Measurements from ENCODE around the gene FOXF1.

FOXF1 gene

DNA sequence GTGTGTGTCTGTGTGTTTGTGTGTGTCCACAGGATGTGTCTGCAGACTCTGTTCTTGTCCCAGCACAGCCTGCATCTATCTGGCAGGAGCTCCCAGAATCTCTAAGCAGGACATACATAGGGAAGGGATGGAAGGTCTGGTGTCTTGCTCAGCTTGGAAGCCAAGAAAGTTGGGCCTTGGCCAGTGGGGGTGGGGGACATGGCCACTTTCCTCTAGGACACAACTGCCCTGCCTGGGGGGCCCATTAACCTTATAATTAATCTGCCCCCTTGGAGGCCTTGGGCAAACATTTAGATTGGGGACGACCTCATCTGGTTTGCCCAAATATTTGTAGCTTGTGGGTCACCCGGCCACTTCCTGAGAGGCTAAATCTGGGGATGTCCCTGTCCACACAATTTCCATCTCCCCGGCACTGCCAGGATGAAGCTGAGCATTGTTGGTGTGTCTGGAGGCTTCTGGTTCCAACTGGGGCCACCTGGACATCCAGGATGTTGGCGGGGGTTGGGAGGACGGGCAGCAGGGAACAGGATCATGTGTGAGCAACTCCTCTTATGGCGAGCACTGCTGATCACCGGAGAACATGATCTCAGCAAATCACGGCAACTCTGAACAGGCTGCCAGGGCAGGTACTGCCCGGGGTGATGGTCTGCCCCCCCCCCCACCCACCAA is 17.2 kb upstream of the FOXF1 start:
- DNase-seq (ENCODE audit: low read depth) = no peak

DNA sequence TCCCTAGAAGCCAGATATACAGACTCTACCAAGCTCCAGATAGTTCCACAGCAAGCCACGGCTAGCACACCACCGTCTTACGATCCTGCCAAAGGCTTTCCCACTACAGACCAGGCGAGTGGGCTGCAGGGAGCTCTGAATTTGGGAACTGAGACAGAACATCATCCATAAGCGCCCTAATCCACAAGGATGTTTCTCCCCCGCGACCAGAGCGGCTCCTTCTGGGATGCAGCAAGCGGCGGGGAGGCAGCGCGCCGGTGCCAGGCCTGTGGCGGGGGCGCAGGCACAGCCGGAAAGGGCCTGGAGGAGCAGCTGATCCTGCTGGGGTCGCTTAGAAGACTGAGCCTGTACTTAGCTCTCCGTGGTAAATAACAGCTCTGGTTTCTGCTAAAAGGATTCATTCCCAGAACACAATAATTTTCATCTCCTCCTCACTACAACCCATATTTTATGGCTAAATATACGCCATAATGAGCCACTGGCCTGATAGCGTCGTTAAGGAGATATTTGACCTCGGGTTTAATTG is 16.2 kb upstream of the FOXF1 start:
- no peak for DNase-seq (ENCODE audit: low read depth)

DNA sequence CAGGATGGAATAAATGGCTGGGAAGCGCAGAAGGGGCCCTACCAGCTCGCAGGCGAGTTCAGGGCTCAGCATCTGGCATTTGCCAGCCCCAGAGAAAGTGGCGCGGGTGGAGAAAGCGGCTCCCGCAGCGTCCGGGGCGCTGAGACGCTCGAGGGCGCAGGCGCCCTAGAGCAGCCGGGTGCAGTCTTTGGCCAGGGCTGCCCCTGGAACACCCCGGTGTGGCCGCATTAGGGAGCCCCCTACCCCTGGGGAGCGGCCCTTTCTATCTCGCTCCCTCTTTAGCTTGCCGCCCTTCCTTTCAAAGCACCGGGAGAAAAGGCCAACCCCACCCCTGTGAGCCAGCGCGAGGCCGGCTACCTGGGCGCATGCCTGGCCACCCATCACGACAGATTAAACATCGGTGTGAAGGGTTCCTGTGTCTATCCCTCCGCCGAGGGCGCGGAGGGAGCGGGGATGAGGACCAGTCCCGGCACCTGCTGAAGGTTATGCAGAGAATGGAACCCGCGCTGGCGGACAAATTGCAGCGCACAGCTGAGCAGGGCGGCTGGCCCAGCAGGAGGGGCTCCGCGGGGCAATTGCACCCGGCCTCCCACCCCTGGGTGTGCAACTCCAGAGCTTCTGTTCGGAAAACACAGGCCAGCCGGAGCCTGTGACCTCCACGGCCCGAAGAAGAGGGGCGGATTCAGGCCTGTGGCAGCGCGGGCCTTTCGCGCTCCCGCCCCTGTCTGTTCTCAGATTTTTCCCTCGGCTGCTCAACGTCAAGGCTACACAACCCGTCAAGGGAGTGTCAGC is 15.6 kb upstream of the FOXF1 start:
- no peak for DNase-seq (ENCODE audit: low read depth)

DNA sequence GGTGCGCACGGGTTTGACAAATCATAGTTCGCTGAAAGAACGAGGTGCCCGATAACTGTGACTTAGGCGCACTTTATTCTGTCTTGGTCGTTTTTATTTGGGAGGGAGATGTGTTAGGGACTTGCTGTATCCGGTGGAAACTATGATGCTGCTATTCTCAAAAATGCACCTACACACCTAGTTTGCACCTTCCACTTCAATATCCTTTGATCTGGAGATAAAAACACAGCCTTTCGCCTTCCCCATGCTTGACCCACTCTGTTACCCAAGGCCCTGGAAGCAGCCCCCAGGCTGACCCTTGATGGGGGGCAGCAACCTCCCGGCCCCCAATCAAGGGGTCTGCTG is 15.0 kb upstream of the FOXF1 start:
- DNase-seq (ENCODE audit: low read depth) = no peak

DNA sequence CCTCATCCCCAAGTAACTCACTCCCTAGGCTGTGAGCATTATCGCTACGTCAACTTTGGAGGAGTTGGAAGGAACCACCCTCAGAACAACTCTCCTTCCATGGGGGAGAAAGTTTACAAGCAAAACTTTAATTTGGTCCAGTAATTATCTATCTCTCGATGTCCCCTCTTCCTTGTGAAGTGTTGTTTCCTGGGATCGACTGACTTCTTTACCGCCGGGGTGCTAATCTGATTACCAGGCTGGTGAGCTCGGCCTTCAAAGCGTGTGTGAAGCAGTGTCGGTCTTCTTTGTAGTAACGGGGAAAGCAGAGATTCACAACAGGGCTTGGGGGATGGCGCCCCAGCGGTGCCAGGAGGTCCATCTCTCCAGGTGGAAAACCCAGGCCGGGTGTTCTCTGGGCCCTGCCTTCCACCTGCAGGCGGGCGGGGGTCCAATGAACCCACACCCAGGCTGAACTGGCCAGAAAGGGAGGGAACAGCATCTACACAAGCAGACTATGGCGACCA is 14.5 kb upstream of the FOXF1 start:
- no peak for DNase-seq (ENCODE audit: low read depth)

DNA sequence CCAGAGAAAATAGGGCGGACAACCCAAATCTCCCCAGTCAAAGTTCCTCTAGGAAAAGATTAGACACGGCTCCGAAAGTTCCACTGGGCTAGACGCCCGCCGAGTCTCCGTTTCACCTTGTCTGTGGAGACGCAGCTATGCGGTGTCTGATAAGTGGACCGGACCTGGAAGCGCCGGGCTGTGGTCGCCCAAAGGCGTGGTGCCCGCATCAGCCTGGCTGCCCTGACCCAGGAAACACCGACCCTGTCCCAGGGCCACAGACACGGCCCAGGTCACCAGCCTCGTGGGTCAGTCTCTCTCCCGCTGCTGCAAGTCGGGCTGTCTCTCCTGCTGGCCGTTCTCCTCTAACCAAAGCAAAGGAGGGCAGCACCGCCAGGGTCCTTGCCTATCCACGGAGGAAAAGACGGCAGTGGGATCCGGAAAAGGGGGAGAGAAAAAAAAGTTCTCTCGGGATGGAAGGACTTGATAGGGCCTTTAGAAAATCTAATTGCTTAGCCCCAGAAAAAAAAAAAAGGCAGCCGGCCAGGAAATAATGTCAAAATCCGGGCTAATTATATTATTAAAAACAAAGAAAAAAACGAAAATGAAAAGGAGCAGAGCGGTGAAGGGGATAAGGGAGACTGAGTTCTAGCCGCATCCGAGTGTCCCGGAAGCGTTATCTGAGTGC is 13.9 kb upstream of the FOXF1 start:
- no peak for DNase-seq (ENCODE audit: low read depth)

DNA sequence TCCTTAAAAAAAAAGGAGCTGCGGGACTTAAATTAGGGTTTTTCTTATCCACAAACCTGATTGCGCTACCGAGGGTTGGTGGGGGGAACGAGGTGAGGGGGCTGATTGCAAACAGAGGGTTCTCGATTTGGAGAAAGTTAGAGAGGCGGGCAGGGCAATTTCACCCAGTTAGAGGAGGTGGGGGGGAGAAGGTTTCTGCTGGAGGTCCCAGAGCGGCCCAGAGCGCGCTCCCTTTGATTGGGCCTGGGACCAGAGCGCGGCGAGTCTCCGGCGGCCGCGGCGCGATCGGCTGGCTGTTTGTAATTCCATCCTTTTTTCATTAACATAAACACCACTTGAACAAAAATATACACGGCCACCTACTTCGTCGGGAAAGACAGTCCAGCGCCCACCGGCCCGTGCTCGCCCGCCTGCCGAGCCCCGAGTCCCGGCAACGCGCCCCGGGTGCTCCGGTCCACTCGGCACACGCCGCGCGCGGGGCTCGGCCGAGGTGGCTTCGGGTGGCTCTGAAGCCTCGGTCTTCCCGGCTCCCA is 13.3 kb upstream of the FOXF1 start:
- DNase-seq (ENCODE audit: low read depth) = no peak

DNA sequence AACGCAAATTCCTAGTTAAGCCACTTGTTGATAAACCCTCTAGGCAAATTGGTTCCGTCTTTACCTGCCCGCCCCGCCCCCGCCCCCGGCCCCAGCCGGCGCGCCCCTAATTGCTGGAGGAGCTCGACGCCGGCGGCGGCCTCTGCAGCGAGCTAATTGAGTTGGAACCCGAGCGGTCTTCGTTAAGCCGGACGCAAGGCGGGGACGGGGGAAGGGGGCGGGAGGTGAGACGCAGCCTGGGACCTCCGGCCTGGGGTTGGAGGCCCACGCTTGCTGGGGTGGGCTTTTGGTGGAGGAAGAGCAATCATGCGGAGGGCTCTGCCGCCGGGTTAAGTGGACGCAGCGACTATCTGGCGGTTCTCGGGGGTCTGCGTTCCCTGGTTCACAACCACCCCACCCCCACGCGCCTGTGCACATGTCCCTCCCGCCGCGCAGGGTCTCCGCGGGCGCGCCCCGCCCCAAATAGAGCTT is 12.7 kb upstream of the FOXF1 start:
- DNase-seq (ENCODE audit: low read depth) = no peak

DNA sequence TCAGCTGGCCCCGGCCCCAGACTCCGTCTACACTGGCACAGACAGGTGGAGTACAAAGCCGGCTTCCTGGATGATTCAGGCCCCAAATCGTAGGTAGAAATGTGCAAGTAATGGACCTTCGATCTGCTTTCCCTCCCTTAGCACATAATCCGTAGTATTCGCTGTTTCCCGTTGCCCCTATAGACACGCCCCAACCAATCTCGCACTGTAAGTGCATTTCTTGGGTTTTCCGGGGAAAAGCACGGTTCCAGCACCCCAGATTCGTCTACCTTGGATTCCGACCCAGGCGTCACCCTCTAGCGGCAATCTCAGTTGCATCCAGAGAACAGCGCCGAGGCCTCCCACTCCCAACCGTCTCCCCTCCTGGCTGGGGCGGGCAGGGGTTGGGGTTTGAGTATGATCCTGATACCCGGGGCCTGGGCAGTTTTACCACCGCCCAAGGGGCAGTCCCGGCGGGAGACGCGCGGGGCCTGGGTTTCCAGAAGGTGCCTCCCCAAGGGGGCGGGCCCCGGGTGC is 12.1 kb upstream of the FOXF1 start:
- no peak for DNase-seq (ENCODE audit: low read depth)

DNA sequence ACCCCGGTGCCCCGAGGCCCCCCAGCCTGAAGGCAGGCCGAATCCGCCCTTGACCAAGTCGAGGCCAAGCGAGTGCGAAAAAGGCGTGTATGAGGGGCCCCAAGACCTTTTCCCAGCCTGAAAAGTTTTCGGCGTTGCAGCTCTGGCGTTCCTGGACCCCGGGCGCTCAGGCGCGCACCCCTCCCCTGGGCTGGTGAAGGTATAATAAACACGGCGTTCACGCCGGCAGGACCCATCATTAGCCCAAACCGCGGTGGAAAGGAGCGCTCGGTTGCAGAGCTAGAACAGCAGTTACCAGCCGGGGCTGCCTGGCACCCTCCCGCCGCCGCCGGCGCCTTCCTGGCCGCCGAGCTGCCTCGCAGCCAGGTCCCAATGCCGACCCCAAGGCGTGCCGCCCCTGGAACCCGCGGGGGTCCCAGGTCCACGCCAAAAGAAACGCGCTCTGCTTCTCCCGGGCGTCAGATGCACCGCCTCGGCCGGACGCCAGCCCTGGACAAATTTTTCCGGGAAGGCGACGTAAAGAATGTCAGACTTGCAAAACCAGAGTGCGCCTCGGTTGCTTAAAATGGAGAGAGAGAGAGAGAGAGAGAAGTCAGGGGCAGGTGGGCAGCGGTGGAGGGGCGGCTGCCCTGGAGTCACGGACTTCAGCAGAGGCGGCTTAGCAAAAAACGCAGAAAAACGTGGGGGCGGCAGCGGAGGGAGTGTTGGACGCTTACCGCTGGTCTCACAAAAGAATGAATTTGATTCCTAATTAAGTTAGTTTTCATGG is 11.5 kb upstream of the FOXF1 start:
- DNase-seq (ENCODE audit: low read depth) = no peak

DNA sequence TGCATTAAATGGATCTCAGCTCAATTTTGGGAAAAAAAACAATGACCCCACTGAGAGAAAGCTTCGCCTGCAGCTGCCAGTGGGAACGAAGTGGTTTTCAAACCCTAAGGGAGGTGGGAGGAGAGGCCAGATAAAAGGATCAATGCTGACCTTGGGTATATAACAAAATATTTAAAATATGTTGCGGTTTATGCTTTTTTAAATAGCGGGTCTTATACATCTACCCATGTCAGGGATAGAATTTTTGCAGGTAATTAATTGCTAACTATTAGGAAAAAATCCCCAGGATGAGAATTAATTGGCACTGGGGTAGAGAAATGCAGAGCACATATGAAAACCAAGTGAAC is 10.9 kb upstream of the FOXF1 start:
- no peak for DNase-seq (ENCODE audit: low read depth)

DNA sequence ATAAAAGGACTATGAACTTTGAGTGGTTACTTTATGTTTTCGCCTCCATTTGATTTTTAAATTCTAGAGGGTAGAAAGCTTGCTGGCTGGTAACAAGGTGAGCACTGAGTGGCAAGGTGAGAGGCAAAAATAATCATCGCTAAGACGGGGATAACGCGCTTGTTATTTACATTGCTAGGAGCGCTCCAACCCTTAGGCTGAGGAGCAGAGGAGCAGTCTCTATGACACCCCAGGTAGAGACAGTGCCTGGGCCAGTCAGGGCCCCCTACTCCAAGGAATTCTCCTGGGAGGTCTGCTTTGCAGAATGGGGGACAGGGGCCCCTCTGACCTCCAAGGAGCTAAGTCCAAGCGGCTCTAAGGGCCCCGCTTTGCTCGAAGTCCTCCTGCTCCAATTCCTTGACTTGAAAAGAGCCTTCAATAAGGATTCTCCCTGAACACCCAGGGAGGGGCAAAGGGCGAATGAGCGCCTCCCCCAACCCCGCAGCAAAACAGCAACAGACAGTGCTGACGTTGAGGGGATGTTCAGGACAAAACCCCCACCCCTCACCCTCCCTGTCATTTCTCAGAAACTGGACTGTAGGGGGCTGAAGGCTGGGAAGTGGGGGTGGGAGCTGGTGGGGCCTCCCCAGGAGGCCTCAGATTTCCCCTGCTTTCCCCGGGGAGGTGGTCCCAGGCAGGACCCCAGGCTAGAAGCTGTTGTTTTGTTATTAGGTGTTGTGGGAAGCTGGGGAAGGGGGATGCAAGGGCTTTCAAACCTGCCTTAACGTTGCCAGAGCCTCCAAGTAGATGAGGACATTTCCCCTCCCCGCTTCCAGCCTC is 10.2 kb upstream of the FOXF1 start:
- DNase-seq (ENCODE audit: low read depth) = no peak

DNA sequence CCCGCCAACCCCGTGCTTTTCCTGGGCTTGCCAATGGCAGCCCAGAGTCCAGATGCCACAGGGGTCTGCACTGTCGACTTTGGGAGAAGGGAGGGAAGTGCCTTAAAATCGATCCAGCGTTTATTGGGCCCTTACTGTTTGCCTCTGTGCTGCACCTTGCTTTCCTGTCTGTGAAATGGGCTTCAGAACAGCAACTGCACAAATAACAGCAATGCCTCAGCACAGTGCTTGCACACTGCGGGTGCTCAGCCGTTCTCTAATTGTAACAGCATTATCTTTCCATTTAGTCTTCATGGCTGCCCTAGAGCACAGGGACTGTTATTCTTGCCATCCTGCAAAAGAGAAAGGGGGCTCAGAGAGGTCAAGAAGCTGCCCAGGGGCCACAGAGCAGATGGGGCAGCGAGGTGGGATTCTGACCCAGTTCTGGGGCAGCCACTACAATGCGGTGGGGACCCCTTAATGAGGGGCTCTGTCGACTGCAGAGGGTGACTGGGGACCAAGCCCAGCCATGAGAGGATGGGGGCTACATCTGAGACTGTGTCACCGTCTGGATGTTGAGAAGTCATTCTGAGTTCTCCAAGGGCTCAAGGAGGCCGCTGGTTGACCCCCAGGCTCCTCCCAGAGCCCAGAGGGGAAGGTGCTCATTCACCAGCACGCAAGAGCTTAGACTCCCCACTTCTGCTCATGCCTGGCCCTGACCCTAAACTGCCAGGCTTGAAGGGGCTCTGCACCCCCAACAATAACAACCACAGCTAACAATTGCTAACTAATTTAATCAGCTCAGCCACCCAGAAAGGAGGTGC is 9.4 kb upstream of the FOXF1 start:
- no peak for DNase-seq (ENCODE audit: low read depth)

DNA sequence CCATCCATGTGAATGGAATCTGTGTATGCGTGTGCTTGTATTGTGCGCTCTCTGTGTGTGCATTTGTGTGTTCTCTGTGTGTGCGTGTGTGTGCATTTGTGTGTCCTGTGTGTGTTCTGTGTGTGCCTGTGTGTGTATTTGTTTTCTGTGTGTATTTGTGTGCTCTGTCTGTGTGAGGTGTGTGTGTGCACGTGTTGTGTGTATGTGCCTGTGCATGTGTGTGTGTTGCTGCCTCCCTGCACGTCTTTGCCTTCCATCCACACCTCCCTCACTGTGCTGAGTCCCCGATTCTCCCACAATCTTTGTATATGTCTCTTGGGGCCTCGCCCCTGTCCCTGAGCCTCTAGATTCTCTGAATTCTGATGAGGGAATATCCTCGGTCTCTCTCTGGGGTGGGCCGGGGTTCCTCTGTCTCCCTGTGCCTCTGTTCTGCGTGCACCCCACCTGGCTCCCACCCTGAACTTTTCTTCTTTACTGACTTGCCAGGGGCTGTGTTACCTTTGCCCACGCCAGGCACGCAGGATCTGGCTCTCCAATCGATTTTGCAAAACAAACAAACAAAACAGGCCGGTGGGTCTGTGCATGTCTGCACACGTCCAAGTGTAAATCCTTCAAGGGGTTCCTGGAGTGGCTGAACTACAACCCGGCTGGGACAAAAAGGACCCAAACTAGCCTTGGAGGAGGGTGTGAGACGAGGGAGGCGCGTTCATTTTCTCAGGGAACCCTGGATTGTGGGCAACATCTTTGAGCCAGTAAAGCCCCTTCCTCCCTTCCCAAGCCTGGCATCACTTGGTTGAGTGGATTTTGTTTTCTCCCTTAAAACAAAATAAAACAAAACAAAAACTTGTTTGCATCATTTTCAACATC is 8.1 kb upstream of the FOXF1 start:
- no peak for DNase-seq (ENCODE audit: low read depth)

DNA sequence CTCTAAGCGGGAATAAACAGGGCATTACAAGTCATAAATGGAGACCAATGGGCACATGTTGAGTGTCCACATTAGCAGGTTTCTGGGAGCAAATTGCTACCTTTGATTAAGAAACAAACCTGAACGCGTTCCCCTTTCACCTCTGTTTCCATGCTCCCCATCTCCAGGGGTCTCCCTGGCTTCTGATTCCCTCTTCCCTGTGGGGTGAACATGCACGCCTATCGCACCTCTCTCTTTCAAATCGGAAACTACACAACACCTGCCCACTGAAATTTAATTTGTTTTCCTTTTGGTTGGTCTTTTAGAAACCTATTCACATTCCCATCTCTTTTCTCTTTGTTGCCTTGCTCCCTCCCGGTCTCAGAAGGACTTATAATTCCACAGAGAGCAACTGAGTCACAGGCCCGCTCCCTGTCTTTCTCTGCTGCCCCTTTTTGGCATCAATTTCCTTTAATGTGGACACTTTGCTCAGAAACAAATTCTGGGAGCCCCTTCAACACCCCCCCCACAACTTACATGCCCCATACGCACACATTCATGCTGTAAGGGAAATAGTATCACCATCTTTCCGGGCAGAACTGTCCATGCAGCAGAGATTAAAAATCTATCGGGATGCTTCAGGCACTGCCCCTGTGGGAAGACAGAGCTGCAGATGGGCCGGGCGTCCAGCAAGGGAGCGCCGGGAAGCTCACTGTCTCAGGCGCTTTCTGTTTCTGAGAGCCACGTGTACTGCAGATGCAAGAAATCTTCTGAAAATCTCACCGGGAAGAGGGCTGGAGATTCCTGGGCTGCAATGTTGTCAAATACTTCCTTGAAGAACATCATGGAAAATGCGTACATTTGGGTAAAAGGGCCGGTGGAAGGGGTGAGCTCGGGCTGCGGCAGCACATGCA is 7.2 kb upstream of the FOXF1 start:
- DNase-seq (ENCODE audit: low read depth) = no peak

DNA sequence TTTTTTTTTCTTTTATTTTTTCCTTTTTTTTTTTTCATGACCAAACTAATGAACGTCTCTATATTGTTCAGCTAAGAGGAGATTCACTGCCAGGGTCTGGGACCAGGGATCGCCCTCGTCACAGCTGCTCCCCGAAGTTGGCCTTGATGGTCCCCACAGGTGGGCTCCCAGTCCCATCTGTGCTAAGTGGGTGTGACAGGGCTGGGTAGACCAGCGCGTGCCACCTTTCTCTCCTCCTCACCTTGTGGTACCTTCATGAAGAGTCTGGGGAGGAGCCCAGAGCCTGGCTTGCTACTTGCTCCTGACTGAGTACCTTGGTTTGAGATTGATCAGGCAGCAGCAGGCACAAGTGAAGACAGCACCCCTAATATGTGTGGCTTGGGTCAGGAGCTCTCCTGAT is 6.5 kb upstream of the FOXF1 start:
- DNase-seq (ENCODE audit: low read depth) = no peak

DNA sequence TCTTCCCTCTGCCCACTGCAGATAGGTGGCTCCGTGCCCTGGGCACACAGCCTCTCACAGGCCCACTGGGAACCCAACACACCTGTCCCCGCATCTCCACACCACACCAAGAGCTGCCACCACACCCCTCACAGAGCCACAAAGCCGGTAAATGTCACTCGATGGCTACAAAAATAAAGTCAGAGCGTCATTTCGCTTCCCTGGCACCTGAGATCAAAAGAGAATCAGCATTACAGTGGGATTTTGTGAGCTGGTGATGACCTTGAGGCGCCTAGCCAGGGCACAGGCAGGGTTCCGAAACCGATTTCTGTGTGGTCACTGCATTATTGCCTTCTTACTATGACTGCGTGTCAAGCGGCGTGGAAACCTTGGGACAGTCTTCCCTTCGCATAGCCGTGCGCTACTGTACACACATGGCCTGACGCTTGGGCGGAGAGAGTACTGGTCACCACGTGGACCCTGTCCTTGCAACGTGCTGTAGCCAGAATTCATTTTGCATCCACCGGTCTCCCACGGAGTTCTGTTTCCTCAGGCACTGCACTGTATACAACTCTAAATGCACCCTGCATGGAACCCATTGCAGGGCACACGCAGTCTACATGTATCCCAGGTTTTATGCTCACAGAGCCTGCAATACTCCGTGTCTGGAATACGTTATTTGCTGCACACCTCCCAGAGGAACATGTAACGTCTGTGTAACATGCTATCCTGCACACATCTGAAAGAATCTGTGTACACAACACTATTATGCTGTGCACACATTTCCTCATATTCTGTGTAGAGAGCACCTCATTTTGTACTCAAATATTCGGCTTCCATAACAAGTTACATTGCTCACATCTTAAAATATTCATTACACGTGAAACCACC is 5.8 kb upstream of the FOXF1 start:
- no peak for DNase-seq (ENCODE audit: low read depth)

All from stimulated activated CD8-positive, alpha-beta memory T cell treated with anti-CD3 and anti-CD28 coated beads, Interleukin-12 subunit alpha, Interleukin-12 subunit beta, amount 100 ng/mL, for 1 hour (primary cell).